ENCODE measurements around the gene MEGF11.

- peak; percentile 74 for TF ChIP-seq CTCF (IDR thresholded peaks at IDR 0.05; ENCODE audit: low read length)
- TF ChIP-seq EZH2 (IDR thresholded peaks at IDR 0.05; ENCODE audit: borderline replicate concordance, low read length): no peak
Measured at GRCh38 chr15:66188464-66188863, 65.1 kb downstream of the MEGF11 start.
